OCI-LY1 (cell line): ENCODE data around the gene SPRY2.

ENCODE experiments used
- CTCF ChIP-seq: fragments of 200-600 bp; sonication (generic), shearing (Covaris generic); IDR thresholded peaks from 2 replicates; pipeline ENCODE4 v1.5.1; 2017; ENCODE audit warnings: mild to moderate bottlenecking, antibody characterized with exemption, low read length, moderate library complexity, mixed read lengths
- EZH2 ChIP-seq: fragments of 200-600 bp; sonication (generic), shearing (Covaris generic); IDR thresholded peaks from 2 replicates; pipeline ENCODE4 v1.8.0; 2017; ENCODE audit warnings: borderline replicate concordance, mixed run types, mild to moderate bottlenecking, antibody characterized with exemption, low read length, moderate library complexity, mixed read lengths

- TF ChIP-seq CTCF (no peak), EZH2 (no peak)
These were observed 43.4 kb downstream of the SPRY2 start for GRCh38 chr13:80297503-80297902.
